NOMO-1 treated with dmso at 0.1 percent for 144 hours (cell line): ENCODE data around the gene VPS37D.
"Not testable (repeated sequence)": the region's sequence is repeated elsewhere in the genome, so short reads cannot be mapped to it uniquely, and the experiment has no call there.

ENCODE experiments used
- DNase-seq: peaks from one replicate; lab custom pipeline; 2025; ENCODE audit not compliant: unreplicated experiment; lab: John Stamatoyannopoulos, UW

The VPS37D gene, protein sequence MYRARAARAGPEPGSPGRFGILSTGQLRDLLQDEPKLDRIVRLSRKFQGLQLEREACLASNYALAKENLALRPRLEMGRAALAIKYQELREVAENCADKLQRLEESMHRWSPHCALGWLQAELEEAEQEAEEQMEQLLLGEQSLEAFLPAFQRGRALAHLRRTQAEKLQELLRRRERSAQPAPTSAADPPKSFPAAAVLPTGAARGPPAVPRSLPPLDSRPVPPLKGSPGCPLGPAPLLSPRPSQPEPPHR

DNA sequence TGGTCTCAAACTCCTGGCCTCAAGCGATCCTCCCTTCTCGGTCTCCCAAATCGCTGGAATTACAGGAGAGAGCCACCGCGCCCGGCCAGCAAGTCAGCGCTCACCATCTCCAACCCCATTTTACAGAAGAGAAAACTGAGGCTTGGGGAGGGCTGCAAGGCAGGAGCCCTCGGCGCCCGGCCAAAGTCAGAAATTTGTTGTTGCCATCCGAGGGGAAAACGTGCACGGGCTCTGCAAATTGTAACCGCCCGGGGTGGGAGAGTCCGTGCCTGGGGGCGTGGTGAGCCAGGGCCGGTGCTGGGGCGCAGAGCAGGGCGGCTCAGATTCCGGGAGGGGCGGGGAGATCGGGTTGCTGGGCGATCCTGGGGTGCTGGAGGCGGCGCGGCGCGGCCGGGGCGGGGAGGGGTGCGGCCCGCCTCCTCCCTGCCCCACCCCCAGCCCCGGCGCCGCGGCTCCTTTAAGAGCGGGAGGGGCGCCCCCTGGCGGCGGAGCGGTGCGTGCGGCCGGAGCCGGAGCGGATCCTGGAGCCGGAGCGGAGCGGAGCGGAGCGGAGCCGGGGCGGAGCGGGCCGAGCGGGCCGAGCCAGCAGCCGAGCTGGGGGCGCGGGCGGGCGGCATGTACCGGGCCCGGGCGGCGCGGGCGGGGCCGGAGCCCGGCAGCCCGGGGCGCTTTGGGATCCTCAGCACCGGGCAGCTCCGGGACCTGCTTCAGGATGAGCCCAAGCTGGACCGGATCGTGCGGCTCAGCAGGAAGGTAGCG, at the start of gene VPS37D:
Gene VPS37D (plus strand): TSS at position 488 of the 759 bp plus-strand sequence. CDS start 128 bp downstream, at position 616.
- peak; percentile 98 for DNase-seq

- no peak for DNase-seq
Measured at GRCh38 chr7:73618538-73618937, 49.1 kb upstream of the VPS37D start.

DNA sequence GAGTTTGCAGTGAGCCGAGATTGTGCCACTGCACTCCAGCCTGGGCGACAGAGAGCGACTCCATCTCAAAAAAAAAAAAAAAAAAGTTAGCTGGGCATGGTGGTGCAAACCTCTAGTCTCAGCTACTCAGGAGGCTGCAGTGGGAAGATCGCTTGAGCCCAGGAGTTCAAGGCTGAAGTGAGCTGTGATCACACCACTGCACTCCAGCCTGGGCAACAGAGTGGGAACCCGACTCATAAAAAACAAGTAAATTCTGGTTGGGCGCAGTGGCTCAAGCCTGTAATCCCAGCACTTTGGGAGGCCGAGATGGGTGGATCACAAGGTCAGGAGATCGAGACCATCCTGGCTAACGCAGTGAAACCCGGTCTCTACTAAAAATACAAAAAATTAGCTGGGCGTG, 48.2 kb upstream of the VPS37D start:
- not testable (repeated sequence) for DNase-seq

DNA sequence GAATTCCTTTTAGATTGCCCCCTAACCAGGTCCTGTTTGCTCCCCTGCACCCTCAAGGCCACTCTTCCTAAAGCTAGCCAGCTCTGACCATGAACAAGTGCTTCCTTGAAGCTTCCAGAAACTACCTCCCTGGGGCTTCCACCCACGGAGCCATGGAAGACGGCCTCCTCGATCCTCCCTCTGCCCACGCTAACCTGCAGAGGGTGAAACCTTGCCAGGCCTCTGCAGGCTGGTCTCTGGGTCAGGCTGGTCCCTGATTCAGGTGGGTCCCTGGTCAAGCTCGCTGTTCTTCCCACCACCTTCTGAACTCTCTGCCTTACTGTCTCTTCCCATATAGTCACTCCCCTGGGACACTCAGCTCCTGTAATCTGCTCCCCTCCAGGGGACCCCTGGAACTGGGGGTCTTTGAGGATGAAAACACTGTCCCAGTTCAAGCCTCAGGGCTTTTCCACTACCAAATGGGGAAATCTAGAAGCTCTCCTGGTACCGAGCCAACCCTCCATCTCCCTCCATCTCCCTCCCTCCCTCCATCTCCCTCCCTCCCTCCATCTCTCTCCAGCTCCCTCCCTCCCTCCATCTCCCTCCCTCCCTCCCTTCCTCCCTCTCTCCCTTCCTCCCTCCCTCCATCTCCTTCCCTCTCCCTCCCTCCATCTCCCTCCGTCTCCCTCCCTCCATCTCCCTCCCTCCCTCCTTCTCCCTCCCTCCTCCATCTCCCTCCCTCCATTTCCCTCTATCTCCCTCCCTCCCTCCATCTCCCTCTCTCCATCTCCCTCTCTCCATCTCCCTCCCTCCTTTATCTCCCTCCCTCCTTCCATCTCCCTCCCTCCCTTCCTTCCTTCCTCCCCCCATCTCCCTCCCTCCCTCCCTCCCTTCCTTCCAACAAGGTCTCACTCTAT, 46.2 kb upstream of the VPS37D start:
- DNase-seq = no peak

DNA sequence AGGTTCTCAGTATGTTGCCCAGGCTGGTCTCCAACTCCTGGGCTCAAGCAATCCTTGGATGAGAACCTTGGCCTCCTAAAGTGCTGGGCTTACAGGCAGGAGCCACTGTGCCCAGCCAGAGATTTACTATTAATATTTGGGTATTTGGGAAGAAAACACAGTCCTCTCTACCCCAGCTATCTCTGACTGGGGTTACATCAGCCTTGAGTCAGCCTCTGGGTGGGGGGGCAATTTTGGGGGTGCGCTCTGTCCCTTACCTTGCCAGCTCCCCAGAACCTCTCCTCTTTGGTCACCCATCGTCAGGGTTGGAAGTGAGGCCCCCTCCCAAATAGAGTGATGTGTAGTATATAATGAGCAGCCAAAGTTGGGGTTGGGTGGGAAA, 45.1 kb upstream of the VPS37D start:
- no peak for DNase-seq

DNA sequence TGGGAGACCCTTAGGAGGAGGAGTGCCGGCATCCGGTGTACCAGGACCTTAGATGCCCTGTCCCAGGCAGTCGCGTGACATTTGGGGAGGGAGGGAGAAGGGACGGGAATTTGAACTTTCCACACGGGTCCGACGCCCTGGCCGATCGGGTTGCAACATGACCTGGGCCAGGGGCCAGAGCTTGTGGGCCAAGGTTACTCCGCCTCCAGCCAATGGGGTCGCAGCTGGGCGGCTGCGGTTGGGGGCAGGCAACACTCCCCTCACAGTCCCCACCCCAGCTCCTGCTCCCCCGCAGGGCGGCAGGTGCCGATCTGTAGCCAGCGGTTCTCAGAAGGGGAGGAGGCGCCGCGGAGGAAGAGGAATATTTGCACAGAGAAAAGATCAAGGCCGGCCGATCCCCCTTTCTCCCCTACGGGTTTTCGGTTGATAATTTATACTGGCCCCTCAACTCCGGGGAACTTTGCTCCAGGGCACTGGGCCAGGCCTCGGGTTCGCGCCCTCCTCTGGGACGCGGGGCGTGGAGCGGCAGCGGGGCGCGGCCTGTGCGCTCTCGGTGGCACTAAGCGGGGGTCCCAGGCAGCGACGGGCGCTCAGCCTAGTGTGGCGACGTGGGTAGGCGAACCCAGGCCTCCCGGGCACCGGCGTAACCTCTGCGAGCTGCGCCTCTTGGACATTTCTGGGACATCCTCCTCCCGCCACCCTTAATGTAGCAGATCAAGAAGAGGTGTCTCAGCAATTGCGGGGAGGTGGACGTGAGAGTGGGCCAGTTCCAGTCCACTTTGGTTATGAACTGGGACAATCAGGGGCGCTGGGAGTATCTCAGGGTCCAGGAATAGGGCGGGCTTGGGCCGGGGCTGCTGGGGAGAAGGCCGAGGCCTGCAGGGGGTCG, 44.5 kb upstream of the VPS37D start:
- DNase-seq = no peak

GRCh38 chr7:73623798-73624668, 43.6 kb upstream of the VPS37D start, which contains the start of gene MLXIPL:
Gene MLXIPL, minus strand, starts transcription at chr7:73624522. Its CDS starts 30 bp downstream, at chr7:73624492.
- DNase-seq = no peak

- DNase-seq = no peak
Measured at GRCh38 chr7:73624669-73625001, 43.0 kb upstream of the VPS37D start.

GRCh38 chr7:73625276-73625675, 42.4 kb upstream of the VPS37D start:
- no peak for DNase-seq

DNA sequence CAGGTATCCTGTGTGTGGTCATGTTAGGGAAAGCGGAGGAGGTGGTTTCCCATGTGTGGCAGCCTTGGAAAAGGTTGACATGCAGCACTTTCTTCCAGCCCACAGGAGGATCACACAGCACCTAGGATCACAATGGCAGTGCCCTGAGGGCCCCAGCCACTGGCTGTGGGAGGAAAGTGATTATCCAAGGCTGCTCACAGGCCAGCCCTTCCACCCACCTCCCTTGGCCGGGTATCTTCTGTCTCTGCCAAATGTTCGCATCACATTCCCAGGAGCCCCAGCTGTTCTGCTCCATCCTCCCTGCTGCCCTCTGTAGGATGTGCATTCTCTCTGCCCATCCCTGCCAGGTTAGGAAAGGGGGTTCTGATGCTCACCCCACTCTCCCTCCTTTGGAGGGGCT, 40.8 kb upstream of the VPS37D start:
- DNase-seq = no peak

DNA sequence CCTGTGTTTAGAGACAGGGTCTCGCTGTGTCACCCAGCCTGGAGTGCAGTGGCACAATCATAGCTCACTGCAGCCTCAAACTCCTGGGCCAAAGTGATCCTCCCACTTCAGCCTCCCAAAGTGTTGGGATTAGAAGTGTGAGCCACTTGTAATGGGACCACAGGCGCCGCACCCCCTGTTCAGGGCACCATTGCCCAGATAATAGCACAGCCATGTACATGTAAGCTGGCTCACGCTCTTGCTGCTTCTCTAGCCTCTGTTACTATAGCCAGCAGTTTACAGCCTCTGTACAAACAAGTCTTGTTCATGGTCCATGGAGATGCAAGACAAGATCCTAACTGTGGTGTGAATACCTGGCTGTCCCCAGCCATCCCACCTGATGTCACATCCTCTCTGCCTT, 39.1 kb upstream of the VPS37D start:
- no peak for DNase-seq

GRCh38 chr7:73631558-73631957, 36.1 kb upstream of the VPS37D start:
- no peak for DNase-seq

- no peak for DNase-seq
Measured at GRCh38 chr7:73633323-73633722, 34.3 kb upstream of the VPS37D start.

DNA sequence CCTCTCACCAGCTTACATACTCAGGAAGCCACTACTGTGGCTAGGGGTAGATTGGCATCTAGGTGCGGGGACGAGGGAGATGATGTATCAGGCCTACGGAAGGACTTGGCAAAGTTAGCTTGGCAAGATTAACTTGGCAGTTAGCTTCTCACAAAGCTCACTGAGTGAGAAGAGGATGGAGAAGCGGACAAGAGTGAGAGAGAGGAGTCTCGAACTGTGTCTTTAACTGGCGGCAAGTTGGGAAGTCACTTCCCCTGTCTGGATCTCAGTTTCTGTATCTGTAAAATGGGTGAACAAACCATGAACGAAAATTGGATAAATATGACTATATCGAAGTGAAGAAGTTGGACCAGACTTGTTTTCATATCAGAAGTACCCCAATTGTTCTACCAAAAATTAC, 33.8 kb upstream of the VPS37D start:
- DNase-seq = no peak

GRCh38 chr7:73635428-73636200, 32.0 kb upstream of the VPS37D start:
- DNase-seq = no peak

DNA sequence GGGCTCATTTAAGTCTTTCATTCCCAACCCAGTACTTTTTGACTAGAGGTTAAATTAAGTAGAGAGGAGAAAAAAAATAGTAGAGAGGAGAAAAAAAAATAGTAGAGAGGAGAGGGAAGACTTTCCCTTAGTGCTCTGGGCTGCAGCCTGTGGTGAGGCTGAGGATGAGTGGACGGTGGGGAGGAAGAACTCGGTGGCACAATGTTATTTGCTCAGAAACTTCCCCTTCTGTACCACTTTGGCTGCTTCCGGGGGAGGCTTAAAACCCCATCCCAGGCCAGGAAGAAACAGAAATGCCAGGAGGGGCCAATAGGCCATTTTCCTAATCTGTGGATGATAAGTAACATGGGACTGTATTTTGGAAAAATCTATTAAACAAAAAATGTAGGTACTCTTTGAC, 28.7 kb upstream of the VPS37D start:
- DNase-seq = peak; percentile 23

DNA sequence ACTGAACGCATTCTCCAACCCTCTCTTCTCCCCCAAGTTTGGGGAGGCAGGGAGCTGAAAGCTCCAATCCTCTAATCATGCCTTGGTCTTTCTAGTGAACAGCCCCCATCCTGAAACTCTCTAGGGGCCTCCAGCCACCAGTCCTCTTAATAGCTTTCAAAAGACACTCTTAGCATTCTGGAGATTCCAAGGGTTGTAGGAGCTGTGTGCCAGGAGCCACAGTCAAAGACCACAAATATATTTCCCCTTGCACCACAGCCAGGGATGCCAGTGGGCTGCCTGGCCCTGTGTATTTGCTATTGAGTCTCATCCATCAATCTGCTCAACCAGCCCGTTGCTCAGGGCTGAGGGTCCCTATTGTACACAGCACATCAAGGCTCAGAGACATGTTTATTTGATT, 24.8 kb upstream of the VPS37D start:
- no peak for DNase-seq

GRCh38 chr7:73644688-73645286, 22.8 kb upstream of the VPS37D start:
- DNase-seq = no peak
